ENCODE results near the gene CTCFL. TPM values are rescaled to one million over a fixed set of nuclear protein-coding genes. Genes with fewer than 3 reads are reported as not detected.

The CTCFL gene
- polyA plus RNA-seq, 1 donor from 2014 or later: not detected

DNA sequence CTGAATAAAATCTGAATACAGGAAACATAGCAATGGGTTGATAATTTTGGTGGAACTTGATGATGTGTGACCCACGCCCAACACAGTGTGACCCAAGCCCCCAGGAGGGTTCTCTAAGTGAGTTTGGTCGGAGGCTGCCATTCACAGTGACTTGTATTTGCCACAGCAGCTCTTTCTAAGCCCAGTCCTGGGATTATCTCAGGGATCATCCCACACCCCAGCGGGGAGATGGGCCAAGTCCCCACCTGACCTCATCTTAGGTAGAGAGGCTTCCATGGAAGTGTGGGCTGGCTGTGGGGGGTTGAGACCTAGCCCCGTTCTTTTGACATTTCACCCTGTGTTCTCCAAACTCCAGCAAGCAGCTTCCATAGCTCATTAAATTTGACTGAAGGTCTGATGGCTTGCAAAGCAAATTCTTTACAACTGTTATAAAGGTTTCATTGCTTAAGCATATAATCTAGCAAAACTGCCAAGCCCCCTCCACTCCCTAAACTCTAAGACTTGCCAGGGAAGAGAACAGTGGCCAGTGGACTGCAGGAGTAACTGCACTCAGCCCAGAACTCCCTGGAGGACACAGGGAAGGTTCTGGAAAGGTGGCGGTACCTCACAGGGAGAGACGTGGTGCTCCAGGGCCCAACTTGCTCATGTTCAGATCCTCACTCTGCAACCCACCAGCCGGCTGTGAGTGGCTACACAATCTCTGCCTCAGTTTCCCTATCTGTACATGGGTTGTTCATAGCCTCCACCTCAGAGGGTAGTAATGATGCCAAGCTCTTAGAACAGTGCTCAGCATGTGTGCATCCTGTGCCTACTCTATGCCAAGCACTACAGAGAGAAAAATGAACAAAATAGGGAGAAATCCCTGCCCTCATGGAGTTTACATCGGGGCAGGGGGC lies 35.0 kb upstream of the CTCFL start (continued):
- TF ChIP-seq, protein P1, sequence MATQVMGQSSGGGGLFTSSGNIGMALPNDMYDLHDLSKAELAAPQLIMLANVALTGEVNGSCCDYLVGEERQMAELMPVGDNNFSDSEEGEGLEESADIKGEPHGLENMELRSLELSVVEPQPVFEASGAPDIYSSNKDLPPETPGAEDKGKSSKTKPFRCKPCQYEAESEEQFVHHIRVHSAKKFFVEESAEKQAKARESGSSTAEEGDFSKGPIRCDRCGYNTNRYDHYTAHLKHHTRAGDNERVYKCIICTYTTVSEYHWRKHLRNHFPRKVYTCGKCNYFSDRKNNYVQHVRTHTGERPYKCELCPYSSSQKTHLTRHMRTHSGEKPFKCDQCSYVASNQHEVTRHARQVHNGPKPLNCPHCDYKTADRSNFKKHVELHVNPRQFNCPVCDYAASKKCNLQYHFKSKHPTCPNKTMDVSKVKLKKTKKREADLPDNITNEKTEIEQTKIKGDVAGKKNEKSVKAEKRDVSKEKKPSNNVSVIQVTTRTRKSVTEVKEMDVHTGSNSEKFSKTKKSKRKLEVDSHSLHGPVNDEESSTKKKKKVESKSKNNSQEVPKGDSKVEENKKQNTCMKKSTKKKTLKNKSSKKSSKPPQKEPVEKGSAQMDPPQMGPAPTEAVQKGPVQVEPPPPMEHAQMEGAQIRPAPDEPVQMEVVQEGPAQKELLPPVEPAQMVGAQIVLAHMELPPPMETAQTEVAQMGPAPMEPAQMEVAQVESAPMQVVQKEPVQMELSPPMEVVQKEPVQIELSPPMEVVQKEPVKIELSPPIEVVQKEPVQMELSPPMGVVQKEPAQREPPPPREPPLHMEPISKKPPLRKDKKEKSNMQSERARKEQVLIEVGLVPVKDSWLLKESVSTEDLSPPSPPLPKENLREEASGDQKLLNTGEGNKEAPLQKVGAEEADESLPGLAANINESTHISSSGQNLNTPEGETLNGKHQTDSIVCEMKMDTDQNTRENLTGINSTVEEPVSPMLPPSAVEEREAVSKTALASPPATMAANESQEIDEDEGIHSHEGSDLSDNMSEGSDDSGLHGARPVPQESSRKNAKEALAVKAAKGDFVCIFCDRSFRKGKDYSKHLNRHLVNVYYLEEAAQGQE (IDR thresholded peaks at IDR 0.05; ENCODE audit: borderline replicate concordance): no peak
- no peak for TF ChIP-seq SMC3 (conservative IDR thresholded peaks at IDR 0.05; ENCODE audit: poor library complexity)

DNA sequence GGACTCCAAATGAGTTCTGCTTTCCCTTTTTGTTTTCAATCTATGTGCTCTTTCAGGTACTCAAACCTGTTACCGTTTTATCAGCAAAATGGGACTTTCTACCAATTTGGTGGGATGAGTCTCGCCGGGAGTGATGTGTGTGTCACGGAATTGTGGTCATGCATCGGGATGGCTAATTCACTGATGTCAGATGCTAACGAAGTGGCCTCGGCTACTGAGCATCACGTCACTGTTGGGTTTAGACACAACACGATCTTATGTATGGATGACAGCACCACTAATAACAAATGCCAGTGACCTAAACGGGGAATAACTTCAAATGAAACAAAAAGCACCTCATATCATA lies 34.3 kb upstream of the CTCFL start:
- no peak for TF ChIP-seq RAD21 (conservative IDR thresholded peaks at IDR 0.05)
- TF ChIP-seq EZH2 (IDR thresholded peaks at IDR 0.05; ENCODE audit: borderline replicate concordance, insufficient read depth, low read length, poor library complexity, severe bottlenecking): no peak
- Histone ChIP-seq H3K9me3 (ENCODE audit: low read length) (no peaks in the 10 kb centered on the region), H3K36me3 (ENCODE audit: insufficient read depth, low read length) (no peaks in the 10 kb centered on the region), H3K4me3 (ENCODE audit: low read length) (no peak overlapping the region), H3F3A (ENCODE audit: insufficient read depth, low read length, poor library complexity, severe bottlenecking) (no peaks in the 10 kb centered on the region), H3K27me3 (ENCODE audit: insufficient read depth, low read depth, low read length) (no peaks in the 10 kb centered on the region), H3K79me2 (replicated peaks; ENCODE audit: insufficient read depth, low read length) (no peaks in the 10 kb centered on the region), H3K9me2 (ENCODE audit: insufficient read depth, low read length) (no peaks in the 10 kb centered on the region), H3K27ac (ENCODE audit: low read length) (no peak overlapping the region), H2AFZ (ENCODE audit: low read depth, low read length) (no peak overlapping the region), H3K9ac (ENCODE audit: low read length) (no peak overlapping the region), H4K20me1 (ENCODE audit: insufficient read depth) (no peaks in the 10 kb centered on the region), H3K4me2 (ENCODE audit: low read length) (no peak overlapping the region)

DNA sequence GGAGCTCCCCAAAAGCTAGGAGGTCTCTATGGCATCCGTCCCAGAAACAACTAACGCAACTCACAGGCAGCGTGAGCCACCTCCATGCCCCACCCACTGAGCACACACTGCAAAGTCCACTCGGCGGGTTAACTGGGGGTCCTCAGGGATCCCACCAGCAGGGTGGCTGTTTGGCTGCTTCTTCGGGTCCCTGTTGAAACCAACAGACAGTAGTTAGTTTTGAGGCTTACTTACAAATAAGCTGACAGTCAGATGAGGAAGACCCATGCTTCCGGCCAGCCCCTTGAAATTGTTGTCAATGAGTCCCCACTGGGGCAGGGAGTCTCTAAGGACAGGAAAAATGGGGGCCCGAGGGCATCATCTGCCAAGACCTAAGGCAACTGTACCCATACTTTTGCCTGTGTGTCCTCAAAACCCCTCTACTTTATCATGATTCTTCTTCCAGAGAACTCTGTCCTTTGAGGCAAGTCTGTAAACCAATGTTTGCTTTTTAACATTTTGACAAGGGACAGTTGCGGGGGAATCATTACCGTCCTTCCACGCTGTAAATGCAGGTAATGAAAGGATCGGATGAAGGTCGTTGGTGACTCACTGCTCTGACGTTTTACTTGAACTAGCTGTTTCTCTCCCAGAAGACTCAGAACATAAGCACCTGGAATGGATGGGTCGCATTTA lies 33.8 kb upstream of the CTCFL start:
- TF ChIP-seq RAD21 (conservative IDR thresholded peaks at IDR 0.05) (no peak), TAF1 (IDR thresholded peaks at IDR 0.05; ENCODE audit: low read depth) (no peak), MXI1 (conservative IDR thresholded peaks at IDR 0.05; ENCODE audit: poor library complexity, severe bottlenecking) (no peak), EZH2 (IDR thresholded peaks at IDR 0.05; ENCODE audit: borderline replicate concordance, insufficient read depth, low read length, poor library complexity, severe bottlenecking) (no peak), EP300 (conservative IDR thresholded peaks at IDR 0.05; ENCODE audit: poor library complexity, severe bottlenecking) (no peak), SMC3 (conservative IDR thresholded peaks at IDR 0.05; ENCODE audit: poor library complexity) (no peak), POLR2AphosphoS5 (IDR thresholded peaks at IDR 0.05) (no peak)
- TF ChIP-seq, protein P2, sequence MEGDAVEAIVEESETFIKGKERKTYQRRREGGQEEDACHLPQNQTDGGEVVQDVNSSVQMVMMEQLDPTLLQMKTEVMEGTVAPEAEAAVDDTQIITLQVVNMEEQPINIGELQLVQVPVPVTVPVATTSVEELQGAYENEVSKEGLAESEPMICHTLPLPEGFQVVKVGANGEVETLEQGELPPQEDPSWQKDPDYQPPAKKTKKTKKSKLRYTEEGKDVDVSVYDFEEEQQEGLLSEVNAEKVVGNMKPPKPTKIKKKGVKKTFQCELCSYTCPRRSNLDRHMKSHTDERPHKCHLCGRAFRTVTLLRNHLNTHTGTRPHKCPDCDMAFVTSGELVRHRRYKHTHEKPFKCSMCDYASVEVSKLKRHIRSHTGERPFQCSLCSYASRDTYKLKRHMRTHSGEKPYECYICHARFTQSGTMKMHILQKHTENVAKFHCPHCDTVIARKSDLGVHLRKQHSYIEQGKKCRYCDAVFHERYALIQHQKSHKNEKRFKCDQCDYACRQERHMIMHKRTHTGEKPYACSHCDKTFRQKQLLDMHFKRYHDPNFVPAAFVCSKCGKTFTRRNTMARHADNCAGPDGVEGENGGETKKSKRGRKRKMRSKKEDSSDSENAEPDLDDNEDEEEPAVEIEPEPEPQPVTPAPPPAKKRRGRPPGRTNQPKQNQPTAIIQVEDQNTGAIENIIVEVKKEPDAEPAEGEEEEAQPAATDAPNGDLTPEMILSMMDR (IDR thresholded peaks at IDR 0.05; ENCODE audit: poor library complexity, severe bottlenecking): no peak
- TF ChIP-seq, protein P1 (IDR thresholded peaks at IDR 0.05; ENCODE audit: borderline replicate concordance): no peak

More for the DNA sequence above, 33.8 kb upstream of the CTCFL start:
- Histone ChIP-seq H3K4me2 (ENCODE audit: low read length) (no peak overlapping the region), H3K36me3 (ENCODE audit: insufficient read depth, low read length) (no peaks in the 10 kb centered on the region), H2AFZ (ENCODE audit: low read depth, low read length) (no peak overlapping the region), H4K20me1 (ENCODE audit: insufficient read depth) (no peaks in the 10 kb centered on the region), H3K9me3 (ENCODE audit: low read length) (no peaks in the 10 kb centered on the region), H3K27me3 (ENCODE audit: insufficient read depth, low read depth, low read length) (no peaks in the 10 kb centered on the region), H3K9me2 (ENCODE audit: insufficient read depth, low read length) (no peaks in the 10 kb centered on the region), H3F3A (ENCODE audit: insufficient read depth, low read length, poor library complexity, severe bottlenecking) (no peaks in the 10 kb centered on the region), H3K9ac (ENCODE audit: low read length) (no peak overlapping the region), H3K79me2 (replicated peaks; ENCODE audit: insufficient read depth, low read length) (no peaks in the 10 kb centered on the region), H3K4me3 (ENCODE audit: low read length) (no peak overlapping the region), H3K27ac (ENCODE audit: low read length) (no peak overlapping the region)

All from neural cell (in vitro differentiated cells).